HG02588 (cell line): Measurements from ENCODE around the gene SLC17A9.
"Not testable (repeated sequence)": the region's sequence is repeated elsewhere in the genome, so short reads cannot be mapped to it uniquely, and the experiment has no call there.

Source experiments
- ATAC-seq: cut with Tn5 transposase; IDR thresholded peaks from one replicate; pipeline ENCODE4 v1.9.1; 2021; ENCODE audit warnings: mild to moderate bottlenecking, moderate library complexity; ENCODE audit not compliant: unreplicated experiment

SLC17A9 gene

DNA sequence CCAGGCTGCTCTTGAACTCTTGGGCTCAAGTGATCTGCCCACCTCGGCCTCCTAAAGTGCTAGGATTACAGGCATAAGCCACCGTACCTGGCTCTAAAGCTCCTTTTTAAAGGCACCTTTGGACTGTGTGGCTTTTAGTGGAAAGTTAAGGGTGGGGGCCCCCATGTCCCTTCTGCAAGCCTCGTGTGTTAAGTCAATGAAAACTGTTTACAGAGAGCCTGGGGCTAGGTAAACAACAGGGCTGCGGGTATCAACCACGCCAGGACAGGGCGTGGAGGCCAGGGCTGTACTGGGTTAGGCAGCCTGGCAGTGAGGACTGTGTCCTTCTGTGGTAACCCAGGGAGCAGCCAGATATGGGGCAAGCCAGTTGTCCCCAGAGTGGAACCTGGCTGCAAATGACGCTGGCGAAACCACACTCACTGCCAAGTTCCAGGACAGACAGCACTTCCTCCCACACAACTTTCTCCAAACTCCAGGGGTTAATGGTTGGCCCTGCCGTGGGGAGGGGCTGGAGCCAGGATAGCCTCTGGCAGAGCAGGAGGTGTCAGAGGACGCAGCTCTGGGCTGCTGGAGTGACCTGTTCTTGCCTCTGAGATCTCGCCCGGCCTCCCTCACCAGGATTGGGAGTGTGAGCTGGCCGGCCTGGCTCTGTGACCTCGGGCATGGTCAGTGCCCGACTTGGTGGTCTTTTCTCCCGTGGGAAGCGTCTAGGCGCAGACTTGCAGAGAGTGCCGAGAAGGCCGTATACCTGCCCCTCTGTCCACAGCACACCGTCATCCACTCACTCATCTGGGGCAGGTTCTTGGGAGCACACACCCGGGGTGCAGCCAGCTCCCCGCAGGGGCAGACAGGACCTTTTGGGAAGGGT lies 3.2 kb downstream of the SLC17A9 start:
- ATAC-seq, result no peak

DNA sequence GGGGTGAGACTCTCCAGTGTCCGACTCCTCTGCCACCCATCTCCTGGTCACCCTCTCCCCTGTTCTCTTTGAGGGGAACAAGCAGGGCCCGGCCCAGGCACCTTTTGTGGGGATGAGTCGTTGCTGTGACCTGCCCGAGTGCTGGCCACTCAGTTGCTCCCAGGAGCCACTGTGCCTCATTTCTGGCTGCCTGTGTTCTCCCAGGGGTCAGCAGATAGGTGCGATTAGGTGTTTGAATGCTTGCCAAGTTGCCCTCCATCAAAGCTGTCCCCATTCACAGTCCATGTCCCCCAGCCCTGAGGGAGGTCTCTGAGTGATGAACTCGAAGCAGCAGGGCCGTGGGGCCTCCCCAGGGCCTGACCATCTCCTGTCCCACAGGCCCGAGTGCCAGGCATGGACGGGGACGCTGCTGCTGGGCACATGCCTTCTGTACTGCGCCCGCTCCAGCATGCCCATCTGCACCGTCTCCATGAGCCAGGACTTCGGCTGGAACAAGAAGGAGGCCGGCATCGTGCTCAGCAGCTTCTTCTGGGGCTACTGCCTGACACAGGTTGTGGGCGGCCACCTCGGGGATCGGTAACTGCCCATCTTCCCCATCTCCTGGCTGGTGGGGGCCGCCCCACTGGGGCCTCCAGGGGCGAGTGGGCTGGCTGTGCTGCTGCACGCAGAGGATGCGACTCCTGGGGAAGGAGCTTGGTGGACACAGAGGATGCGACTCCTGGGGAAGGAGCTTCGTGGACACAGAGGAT lies 4.1 kb downstream of the SLC17A9 start:
- no peak for ATAC-seq

DNA sequence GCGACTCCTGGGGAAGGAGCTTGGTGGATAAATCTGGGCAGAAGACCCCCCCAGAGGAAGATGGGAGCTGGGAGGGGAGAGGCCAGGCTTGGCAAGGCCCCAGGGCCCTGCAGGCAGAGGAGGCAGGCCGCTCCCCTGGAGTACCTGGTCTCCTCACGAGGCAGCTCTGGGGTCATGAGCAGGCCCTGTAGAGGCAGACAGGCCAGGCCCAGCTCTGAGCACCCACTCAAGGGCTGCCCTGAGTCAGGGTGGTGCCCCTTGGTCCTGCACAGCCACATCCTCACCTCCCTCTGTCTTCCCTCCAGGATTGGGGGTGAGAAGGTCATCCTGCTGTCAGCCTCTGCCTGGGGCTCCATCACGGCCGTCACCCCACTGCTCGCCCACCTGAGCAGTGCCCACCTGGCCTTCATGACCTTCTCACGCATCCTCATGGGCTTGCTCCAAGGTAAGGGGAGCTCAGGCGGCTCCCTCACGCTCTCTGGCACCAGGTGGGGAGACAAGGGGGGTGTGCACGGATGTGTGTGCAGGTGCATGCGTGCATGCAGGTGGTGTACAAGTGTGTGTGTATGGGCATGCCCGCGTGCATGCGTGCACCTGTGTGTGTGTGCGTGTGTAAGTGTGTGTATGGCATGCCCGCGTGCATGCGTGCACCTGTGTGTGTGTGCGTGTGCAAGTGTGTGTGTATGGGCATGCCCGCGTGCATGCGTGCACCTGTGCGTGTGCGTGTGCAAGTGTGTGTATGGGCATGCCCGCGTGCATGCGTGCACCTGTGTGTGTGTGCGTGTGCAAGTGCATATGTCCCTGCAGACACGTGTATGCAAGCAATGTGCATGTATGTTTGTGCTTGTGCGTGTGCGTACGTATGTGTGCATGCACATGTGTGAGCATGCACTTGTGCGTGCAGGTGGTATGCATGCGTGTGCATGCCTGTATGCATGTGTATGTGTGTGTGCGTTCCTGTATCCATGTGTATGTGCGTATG lies 4.9 kb downstream of the SLC17A9 start:
- ATAC-seq, result no peak

DNA sequence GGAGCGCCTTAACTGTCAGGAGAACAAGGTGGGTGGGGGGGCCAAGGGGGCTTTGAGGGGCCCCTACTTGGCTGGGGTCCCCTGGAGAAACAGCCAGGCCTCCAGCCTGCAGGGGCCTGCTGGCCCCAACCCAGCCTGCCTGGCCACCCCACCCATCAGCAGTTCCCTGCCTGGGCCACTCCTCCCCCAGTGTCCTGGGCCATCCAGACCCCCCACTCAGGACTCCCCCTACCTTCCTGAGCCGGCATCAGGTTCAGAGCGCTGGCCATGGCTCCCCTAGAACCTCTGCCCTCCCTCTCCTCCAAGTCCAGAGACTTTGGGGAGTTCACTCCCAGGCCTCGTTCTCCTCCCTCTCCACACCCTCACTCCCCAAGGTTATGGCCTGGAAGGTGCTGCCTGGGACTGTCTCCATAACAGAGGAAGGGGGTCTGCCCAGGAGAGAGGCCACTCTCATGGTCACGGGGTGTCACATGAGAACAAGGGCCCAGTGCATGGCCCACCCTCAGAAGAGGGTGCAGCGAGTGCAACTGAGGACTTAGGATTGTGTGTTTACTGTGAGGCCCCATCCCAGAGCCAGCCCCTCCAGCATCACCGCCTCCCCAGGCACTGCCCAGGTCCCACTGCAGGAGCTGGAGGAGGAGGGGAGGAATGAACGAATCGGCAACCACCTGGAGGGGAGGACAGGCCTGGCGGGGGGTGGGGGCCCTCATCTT lies 6.0 kb downstream of the SLC17A9 start:
- ATAC-seq, result no peak

DNA sequence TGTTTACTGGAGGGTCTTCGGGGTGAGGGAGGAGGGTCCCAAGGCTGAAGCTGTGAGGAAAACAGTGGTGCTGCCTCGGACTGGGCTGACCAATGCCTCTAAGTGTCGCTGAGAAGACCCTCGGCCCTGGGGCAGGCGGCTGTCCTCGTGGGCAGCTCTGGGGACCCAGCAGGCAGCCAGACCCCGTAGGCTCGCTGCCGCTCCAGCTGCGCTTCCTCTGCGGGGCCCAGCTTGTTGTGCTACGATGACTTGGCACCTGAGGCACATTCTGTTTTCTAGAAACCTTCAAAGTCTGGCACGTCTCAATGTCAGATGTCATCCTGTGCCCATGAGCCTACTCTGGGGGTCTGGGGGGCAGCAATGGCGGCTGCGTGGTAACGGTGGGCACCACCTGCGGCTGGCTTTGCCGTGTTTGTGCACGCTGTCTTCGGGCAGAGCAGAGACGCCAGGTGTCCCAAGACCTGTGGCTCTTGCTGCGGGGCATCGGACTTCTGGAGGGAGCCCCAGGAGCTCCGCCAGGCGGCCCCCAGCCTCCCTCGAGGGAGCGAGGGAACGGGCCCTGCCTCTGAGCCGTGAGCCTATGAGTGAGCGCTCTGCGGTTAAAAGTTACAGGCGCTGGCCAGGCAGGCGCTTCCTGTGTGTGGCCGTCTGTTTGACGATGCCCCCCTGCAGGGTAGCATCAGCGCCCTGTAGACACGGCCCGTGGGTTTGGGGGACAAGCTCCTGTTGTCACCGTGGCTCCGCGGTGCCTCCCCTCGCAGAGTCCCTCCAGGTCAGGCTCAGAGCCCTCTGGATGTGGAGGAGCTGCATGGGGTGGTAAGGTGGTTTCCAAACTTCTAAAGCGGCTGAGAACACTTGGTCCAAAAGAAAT lies 6.8 kb downstream of the SLC17A9 start:
- no peak for ATAC-seq

DNA sequence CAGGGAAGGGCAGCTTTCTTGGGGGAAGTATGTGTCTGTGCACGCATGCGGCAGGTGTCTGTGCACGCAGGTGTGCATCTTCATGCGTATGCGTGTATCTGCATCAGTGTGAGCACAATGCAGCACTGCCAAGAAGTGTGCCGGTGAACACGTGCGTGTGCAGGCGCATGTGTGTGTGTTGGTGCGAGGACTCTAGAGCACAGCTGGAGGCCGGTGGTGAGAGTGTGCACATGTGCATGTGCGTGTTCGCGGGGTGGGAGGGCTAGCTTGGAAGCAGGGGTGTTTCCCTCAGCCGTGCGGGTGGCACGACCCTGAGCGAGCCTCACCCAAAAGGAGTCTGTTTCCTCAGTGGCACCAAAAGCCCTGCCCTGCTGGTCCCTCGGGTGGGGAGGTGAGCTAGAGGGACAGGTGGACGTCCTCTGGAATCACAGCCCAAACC lies 7.5 kb downstream of the SLC17A9 start:
- ATAC-seq, result no peak

DNA sequence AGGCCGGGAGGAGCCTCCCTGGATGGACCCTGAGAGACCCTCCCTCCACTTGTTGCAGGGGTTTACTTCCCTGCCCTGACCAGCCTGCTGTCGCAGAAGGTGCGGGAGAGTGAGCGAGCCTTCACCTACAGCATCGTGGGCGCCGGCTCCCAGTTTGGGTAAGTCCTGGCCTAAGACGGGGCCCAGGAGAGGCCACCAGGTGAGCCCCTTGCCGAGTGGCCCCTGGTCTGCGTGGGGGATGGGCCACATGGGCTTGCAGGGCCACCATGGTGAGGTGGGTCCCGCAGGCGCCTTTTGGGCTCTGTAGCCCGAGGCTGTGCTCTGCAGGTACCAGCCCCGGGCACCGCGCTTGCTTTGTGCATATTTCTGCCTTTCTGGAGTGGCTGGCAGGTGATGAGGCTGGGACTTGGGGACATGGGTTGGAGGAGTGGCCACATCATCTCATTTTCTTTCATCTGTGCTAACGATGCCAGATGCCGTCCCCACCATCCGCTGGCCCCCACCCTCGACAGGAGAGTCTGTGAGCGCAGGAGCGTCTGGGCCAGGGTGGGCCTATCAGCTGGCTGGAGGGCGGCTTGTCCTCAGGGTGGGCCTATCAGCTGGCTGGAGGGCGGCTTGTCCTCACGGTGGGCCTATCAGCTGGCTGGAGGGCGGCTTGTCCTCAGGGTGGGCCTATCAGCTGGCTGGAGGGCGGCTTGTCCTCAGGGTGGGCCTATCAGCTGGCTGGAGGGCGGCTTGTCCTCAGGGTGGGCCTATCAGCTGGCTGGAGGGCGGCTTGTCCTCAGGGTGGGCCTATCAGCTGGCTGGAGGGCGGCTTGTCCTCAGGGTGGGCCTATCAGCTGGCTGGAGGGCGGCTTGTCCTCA lies 8.2 kb downstream of the SLC17A9 start:
- ATAC-seq, result not testable (repeated sequence)

DNA sequence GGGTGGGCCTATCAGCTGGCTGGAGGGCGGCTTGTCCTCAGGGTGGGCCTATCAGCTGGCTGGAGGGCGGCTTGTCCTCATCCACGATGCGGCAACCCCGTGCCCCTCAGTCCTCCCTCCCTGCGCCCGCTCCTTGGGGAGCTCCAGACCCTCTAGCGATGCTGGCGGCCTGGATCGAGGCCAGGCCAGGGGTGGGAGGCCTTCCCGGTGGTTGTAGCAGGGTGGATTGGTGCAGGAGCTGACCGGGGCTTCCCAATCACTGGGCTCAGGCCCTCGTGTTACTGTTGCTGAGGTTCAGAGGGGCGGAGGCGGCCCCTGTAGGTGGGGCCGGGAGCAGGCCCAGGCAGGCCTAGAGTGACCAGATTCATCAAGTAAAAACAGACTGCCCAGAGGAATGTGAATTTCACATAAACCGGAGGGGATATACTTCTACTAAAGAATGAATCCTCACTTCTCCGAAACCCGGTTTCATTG lies 8.8 kb downstream of the SLC17A9 start:
- no peak for ATAC-seq

DNA sequence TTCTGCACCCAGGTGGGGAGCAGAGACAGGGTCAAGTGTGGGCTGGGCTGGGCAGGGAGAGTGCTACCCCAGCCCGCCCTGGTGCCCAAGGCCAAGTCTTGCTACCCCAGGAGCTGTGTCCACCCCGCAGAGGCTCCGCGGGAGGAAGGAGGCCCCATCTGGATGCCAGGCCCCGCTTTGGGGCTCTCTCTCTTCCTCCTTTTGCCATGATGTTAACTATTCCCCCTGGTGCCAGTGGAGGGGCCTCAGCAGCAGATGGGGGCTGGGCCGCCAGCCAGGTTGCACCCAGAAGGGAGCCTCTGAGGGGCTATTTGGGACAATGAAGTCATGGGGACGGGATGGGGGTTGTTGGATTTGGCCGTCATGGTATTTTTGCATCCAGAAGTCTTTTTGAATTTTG lies 9.3 kb downstream of the SLC17A9 start:
- ATAC-seq, result no peak

DNA sequence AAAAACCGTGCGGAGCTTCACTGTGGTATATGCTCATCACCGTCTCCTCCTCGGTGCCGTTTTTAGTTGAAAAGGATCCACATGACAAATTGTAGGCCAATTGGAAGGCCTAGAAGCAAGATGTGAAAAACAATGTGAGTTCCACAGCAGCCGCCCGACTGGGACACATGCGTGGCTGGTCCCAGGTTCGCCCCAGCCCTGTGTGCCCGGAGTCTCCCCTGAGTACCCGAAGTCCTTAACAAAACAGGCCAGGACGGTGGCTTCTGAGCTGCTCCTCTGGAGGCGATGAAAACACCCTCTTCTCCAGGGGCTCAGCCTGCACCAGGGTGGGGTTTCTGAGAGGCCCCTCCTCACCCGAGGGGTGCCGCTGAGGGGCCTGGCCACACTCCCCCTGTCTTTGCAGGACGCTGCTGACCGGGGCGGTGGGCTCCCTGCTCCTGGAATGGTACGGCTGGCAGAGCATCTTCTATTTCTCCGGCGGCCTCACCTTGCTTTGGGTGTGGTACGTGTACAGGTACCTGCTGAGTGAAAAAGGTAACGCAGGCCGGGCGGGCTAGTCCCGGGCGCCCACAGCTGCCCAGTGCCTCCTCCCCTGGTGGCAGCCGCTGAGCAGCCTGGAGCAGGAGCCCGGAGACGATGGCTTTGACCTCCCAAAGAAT lies 9.8 kb downstream of the SLC17A9 start:
- ATAC-seq, result no peak

DNA sequence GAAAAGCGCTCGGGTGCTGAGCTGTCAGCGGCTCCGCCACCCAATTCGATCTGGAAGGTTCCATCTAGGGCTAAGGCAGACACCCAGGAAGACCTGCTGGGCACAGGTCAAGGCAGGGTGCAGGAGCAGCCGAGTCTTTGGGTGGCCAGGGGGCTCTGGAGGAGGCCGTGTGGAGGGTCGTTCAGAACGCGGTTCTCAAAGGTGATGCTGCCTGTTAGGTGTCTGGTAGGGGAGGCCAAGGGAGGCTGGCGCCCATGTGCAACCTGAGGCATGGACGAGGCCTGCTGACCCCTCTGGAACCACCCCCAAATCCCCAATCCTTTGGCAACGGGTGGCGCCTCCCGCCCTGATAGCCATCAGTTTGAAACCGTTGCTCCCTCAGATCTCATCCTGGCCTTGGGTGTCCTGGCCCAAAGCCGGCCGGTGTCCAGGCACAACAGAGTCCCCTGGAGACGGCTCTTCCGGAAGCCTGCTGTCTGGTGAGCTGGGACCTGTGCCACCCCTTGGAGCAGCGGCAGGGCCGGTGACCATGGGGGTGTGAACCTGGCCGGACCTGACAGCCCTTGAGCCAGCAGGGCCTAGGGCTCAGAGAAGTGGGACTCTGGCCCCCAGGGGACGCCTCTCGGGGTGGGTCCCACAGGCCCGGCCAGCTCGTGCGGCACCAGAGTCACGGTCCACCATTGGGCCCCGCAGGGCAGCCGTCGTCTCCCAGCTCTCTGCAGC lies 10.5 kb downstream of the SLC17A9 start:
- ATAC-seq, result no peak

DNA sequence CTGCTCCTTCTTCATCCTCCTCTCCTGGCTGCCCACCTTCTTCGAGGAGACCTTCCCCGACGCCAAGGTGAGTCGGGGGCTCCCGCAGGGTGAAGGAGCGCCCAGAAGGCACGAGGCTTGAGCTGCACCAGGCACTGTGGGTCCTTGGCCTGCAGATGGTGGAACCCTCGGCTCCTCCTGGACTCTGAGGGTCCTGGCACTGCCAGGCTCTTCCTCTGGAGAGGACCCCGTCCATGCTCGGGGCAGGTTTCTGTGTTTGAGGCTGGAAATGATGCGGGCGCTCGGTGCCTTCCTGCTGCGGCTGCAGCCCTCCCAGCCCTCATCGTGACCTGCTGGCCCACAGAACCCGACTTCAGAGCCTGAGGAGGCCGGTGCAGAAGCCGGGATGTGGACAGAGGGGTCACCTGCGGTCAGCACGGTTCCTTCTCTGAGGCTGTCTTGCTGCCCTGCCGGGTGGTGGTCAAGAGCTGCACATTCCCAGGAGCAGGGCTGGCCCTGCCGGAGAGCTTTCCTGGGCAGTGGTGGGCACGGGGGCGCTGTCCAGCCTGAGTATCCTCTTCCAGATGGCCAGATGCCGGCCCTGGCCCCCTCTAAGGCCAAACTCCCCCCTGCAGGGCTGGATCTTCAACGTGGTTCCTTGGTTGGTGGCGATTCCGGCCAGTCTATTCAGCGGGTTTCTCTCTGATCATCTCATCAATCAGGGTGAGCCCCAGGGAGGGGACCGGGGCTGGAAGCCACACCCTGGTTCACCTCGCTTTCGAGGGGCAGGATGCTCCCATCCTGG lies 11.3 kb downstream of the SLC17A9 start:
- ATAC-seq, result no peak

DNA sequence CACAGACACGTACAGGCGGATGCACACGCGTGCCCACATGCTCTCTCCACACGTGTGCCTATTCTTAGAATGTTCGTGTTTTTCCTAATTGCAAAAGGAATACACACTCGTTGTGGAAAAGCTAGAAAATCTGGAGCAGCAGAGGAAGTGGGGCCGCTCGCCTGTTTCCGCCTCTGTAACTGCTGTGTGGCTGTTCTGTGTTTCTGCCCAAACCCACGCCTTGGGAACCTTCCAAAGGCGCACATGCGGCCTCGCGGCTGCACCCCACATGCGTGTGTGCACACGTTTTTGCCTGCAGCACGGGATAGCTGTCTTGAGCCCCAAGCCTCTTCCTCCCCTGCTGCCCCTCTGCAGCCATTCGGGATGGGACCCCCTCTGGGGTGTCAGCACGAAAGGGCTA lies 12.2 kb downstream of the SLC17A9 start:
- ATAC-seq, result no peak

DNA sequence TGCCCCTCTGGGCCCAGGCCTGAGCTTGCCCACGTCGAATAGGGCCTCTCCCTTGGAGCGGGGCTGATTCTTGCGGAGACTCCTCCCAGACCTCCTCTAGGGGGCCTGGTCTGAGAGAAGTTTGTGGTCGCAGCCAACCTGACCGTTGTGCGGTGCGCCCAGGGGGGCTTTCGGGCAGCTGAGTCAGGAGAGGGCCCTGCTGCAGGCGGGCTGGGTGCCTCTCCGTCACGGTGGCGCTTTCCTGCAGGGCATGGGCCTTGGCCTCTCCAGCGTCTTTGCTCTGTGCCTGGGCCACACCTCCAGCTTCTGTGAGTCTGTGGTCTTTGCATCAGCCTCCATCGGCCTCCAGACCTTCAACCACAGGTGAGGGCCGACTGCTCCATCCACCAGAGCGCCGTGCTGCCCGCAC lies 12.9 kb downstream of the SLC17A9 start:
- no peak for ATAC-seq

DNA sequence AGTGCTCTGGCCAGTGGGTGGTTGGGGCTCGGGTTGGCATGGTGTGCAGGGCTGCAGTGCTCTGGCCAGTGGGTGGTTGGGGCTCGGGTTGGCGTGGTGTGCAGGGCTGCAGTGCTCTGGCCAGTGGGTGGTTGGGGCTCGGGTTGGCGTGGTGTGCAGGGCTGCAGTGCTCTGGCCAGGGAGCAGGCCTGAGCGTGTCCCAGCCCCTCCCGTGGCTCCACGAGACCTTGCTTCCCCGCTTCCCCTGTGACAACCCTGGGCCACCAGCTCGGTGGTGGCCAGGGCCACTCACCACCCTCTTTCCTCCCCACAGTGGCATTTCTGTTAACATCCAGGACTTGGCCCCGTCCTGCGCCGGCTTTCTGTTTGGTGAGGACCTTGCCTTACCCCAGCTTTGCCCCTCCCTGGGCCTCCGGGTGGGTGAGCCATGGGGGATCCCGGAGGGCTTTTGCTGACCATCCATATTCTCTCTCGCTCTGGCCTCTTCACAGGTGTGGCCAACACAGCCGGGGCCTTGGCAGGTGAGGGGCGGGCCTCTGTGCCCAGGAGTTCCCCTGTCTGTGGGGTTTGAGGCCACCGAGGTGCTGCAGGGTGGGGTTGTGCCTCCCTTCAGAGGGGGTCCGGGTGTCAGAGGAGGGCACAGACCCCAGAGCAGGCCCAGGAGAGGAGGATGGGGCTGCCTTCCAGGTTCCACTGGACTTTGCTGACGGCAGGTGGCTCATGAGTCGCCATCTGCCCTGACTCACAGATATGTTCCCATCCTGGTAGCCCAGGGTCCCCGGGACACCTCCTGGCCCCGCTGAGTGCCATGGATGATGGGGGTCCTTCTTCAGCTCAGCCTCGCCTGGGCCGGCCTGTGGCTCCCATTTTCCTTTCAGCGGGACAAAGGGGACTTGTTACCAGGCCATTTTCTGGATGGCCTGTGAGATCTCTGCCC lies 14.0 kb downstream of the SLC17A9 start:
- no peak for ATAC-seq
